MM.1S (cell line): ENCODE results near the gene SLC17A9.

Experiments
- DNase-seq: peaks from one replicate; pipeline ENCODE4 v3.0.0-alpha.2; 2015
- H2AFZ ChIP-seq: fragments of 300-600 bp; sonication (generic); 2 replicates; pipeline ENCODE4 v1.6.0; 2016; ENCODE audit warnings: antibody characterized with exemption, low read length
- H3F3A ChIP-seq: fragments of 300-600 bp; sonication (generic); 2 replicates; pipeline ENCODE4 v1.6.1; 2016; ENCODE audit warnings: mild to moderate bottlenecking, antibody characterized with exemption, low read length, moderate library complexity, mixed read lengths; ENCODE audit not compliant: insufficient read depth
- H3K27ac ChIP-seq: fragments of 300-600 bp; sonication (generic); 2 replicates; pipeline ENCODE4 v1.5.1; 2016; ENCODE audit warnings: mild to moderate bottlenecking, low read length
- H3K27me3 ChIP-seq: fragments of 300-600 bp; sonication (generic); replicated peaks from 2 replicates; pipeline ENCODE4 v1.6.0; 2016; ENCODE audit warnings: low read length; ENCODE audit not compliant: insufficient read depth
- H3K36me3 ChIP-seq: fragments of 300-600 bp; sonication (generic); replicated peaks from 2 replicates; pipeline ENCODE4 v1.6.1; 2016; ENCODE audit warnings: mild to moderate bottlenecking, low read length, mixed read lengths; ENCODE audit not compliant: insufficient read depth
- H3K4me1 ChIP-seq: fragments of 300-600 bp; sonication (generic); 2 replicates; pipeline ENCODE4 v1.6.1; 2016; ENCODE audit warnings: low read length, mixed read lengths
- H3K4me2 ChIP-seq: fragments of 300-600 bp; sonication (generic); 2 replicates; pipeline ENCODE4 v1.6.0; 2016; ENCODE audit warnings: low read depth, low read length
- H3K4me3 ChIP-seq: fragments of 300-600 bp; sonication (generic); 2 replicates; pipeline ENCODE4 v1.5.1; 2016; ENCODE audit warnings: low read length, mixed read lengths
- H3K79me2 ChIP-seq: fragments of 300-600 bp; sonication (generic); 2 replicates; pipeline ENCODE4 v1.6.1; 2016; ENCODE audit warnings: mixed run types, low read length, mixed read lengths
- H3K9ac ChIP-seq: fragments of 300-600 bp; sonication (generic); 2 replicates; pipeline ENCODE4 v1.6.1; 2016; ENCODE audit warnings: low read length, mixed read lengths
- H3K9me2 ChIP-seq: fragments of 300-600 bp; sonication (generic); replicated peaks from 2 replicates; pipeline ENCODE4 v1.6.1; 2016; ENCODE audit warnings: mild to moderate bottlenecking, low read length, mixed read lengths; ENCODE audit not compliant: insufficient read depth
- H3K9me3 ChIP-seq: fragments of 300-600 bp; sonication (generic); replicated peaks from 2 replicates; pipeline ENCODE4 v1.6.1; 2016; ENCODE audit warnings: mild to moderate bottlenecking, low read length, mixed read lengths; ENCODE audit not compliant: insufficient read depth
- H4K20me1 ChIP-seq: fragments of 300-600 bp; sonication (generic); 2 replicates; pipeline ENCODE4 v1.6.1; 2016; ENCODE audit warnings: mild to moderate bottlenecking, low read length, moderate library complexity, mixed read lengths; ENCODE audit not compliant: insufficient read depth
- EZH2 ChIP-seq: fragments of 300-600 bp; sonication (generic); optimal IDR thresholded peaks from 2 replicates; pipeline ENCODE3; 2017; ENCODE audit warnings: low read depth, mild to moderate bottlenecking, antibody characterized with exemption, low read length, mixed read lengths
- EZH2phosphoT487 ChIP-seq: fragments of 300-600 bp; sonication (generic); IDR thresholded peaks from 2 replicates; pipeline ENCODE4 v1.6.1; 2018; ENCODE audit warnings: antibody characterized with exemption, low read length
- TF ChIP-seq, protein P1 (sequence below): fragments of 300-600 bp; sonication (generic); IDR thresholded peaks from 2 replicates; pipeline ENCODE4 v1.5.1; 2016; ENCODE audit warnings: antibody characterized with exemption, low read length, mixed read lengths

Gene SLC17A9

DNA sequence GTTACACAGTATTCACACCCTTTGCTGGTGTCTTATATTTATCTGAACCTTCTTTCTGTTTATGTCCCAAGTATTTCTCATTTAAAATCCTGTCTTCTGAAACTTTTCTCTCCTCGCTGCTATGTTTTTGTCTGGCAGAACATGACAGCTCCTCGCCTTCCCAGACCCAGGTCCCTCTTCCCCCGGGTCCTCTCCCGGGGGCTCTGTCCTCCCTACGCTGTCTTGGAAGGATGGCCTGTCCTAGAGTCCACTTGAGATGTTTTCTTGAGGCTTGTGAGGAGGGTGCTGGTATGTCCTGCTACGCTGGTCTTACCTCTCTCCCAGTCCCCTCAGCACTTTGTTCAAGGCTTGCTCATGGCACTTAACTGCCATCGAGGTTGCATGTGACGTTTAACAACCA is 8.3 kb upstream of the SLC17A9 start:
- TF ChIP-seq EZH2phosphoT487 (no peak), EZH2 (no peak)
- TF ChIP-seq, protein P1, sequence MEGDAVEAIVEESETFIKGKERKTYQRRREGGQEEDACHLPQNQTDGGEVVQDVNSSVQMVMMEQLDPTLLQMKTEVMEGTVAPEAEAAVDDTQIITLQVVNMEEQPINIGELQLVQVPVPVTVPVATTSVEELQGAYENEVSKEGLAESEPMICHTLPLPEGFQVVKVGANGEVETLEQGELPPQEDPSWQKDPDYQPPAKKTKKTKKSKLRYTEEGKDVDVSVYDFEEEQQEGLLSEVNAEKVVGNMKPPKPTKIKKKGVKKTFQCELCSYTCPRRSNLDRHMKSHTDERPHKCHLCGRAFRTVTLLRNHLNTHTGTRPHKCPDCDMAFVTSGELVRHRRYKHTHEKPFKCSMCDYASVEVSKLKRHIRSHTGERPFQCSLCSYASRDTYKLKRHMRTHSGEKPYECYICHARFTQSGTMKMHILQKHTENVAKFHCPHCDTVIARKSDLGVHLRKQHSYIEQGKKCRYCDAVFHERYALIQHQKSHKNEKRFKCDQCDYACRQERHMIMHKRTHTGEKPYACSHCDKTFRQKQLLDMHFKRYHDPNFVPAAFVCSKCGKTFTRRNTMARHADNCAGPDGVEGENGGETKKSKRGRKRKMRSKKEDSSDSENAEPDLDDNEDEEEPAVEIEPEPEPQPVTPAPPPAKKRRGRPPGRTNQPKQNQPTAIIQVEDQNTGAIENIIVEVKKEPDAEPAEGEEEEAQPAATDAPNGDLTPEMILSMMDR = no peak
- Histone ChIP-seq H4K20me1 (no peaks in the 10 kb centered on the region), H3K27me3 (no peaks in the 10 kb centered on the region), H3F3A (no peaks in the 10 kb centered on the region), H2AFZ (no peak overlapping the region), H3K9me3 (no peaks in the 10 kb centered on the region), H3K79me2 (peaks cover 47% of the 10 kb centered on the region), H3K9ac (no peak overlapping the region), H3K9me2 (no peaks in the 10 kb centered on the region), H3K4me1 (peaks cover 7% of the 10 kb centered on the region), H3K27ac (no peak overlapping the region), H3K36me3 (no peaks in the 10 kb centered on the region; the same call in 1 of the 2 replicates), H3K4me3 (no peak overlapping the region), H3K4me2 (no peak overlapping the region)
- no peak for DNase-seq

DNA sequence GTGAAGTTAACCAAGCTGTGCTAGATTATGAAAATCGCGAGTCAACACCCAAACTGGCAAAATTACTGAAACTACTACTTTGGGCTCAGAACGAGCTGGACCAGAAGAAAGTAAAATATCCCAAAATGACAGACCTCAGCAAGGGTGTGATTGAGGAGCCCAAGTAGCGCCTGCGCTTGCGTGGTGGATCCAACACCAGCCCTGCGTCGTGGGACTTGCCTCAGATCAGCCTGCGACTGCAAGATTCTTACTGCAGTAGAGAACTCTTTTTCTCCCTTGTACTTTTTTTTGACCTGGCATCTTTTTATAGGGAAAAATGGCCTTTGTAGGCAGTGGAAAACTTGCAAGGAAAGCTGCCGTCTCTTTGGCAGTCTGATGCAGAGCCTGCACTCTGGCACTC is 7.8 kb upstream of the SLC17A9 start:
- H3K9me3 ChIP-seq = no peaks in the 10 kb centered on the region
- H3K27me3 ChIP-seq = no peaks in the 10 kb centered on the region
- H3K4me3 ChIP-seq = no peak overlapping the region
- no peaks in the 10 kb centered on the region for H3K9me2 ChIP-seq
- no peaks in the 10 kb centered on the region; the same call in 1 of the 2 replicates for H3K36me3 ChIP-seq
- H3K9ac ChIP-seq = no peak overlapping the region
- peaks cover 1% of the 10 kb centered on the region; the same call in 1 of the 2 replicates for H3K4me1 ChIP-seq
- H2AFZ ChIP-seq = no peak overlapping the region
- no peaks in the 10 kb centered on the region for H4K20me1 ChIP-seq
- TF ChIP-seq EZH2 (no peak), EZH2phosphoT487 (no peak)
- TF ChIP-seq, protein P1 = no peak
- H3K27ac ChIP-seq = no peak overlapping the region
- DNase-seq = no peak
- H3K79me2 ChIP-seq = peaks cover 42% of the 10 kb centered on the region
- no peak overlapping the region for H3K4me2 ChIP-seq
- no peaks in the 10 kb centered on the region for H3F3A ChIP-seq

DNA sequence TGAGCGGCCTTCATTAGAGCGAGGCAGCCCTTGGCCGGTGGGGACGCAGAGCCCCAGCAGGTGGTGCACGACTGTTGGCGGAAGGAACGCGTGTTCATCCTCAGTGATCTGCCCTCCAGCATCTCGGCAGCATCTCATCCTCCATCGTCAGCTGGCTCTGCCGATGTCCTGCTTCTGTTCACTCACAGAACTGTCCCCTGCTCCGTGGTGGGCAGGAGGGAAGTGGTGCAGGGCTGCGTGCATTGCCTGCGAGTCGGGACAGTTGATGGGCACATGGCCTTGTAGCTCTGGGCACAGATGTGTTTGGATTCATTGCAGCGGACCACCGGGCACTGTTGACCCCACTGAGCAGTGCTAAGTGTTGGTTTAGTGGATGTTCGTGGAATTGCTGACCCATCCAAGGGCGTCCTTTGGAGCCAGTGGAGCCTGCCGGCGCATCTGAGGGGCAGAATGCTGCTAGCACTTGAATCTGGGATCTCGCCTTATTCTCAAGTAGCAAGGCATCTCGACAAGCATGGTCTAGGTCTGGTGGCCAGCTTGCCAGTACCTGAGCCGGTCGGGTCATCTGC is 6.7 kb upstream of the SLC17A9 start:
- Histone ChIP-seq H3K4me3 (no peak overlapping the region), H2AFZ (no peak overlapping the region), H3K9ac (no peak overlapping the region), H3K36me3 (no peaks in the 10 kb centered on the region; the same call in 1 of the 2 replicates), H3K27ac (no peak overlapping the region), H3K9me3 (no peaks in the 10 kb centered on the region), H3K4me2 (no peak overlapping the region), H3K79me2 (peaks cover 32% of the 10 kb centered on the region), H4K20me1 (no peaks in the 10 kb centered on the region), H3K9me2 (no peaks in the 10 kb centered on the region), H3K27me3 (no peaks in the 10 kb centered on the region), H3K4me1 (no peaks in the 10 kb centered on the region), H3F3A (no peaks in the 10 kb centered on the region)
- no peak for DNase-seq
- TF ChIP-seq, protein P1 = no peak
- no peak for TF ChIP-seq EZH2
- no peak for TF ChIP-seq EZH2phosphoT487
